HG02981 (cell line): ENCODE data around the gene GPD2.

Source experiments
- ATAC-seq: cut with Tn5 transposase; IDR thresholded peaks from one replicate; pipeline ENCODE4 v1.9.1; 2021; ENCODE audit warnings: mild to moderate bottlenecking, moderate library complexity; ENCODE audit not compliant: unreplicated experiment

GPD2 gene

DNA sequence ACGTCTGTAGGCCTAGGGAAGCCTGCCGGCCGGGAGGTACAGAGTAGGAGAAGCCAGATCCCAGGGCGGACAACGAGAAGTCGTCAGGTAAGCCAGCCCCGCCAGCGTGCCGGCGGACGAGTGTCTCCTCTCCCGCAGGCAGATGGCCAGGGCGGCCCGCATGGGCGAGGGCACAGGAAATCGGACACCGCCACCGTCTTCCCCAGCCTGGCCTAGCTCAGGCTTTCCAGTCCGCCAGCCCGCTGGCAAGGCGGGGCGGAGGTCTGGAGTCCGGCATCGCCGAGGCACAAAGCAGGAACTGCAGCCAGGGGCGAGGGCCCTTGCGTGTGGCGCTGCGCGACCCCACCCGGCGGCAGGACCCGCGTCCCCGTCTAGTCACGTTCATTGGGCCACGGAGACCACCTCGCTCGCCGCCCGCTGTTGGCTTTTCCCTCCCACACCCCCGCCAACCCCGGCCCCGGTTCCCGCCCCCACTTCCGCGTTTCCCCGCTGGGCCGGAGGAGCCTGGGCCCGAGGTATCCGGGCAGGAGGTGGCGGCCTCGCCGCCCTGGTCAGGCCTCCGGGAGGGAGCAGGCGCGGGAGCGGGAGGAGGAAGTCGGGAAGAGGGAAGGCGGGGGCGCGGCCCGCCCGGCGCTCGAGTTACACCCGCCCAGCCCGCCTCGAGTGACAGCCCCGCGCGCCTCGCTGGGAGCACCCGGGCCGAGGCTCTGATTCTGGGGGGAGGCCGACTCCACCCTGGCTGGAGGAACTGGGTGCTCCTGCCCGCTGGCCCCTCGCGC is at the start of gene GPD2:
TSS of gene GPD2 (plus strand) at position 662 of the 779 bp plus-strand sequence. CDS start 39,727 bp downstream, outside the sequence.
- peak; percentile 47 for ATAC-seq

DNA sequence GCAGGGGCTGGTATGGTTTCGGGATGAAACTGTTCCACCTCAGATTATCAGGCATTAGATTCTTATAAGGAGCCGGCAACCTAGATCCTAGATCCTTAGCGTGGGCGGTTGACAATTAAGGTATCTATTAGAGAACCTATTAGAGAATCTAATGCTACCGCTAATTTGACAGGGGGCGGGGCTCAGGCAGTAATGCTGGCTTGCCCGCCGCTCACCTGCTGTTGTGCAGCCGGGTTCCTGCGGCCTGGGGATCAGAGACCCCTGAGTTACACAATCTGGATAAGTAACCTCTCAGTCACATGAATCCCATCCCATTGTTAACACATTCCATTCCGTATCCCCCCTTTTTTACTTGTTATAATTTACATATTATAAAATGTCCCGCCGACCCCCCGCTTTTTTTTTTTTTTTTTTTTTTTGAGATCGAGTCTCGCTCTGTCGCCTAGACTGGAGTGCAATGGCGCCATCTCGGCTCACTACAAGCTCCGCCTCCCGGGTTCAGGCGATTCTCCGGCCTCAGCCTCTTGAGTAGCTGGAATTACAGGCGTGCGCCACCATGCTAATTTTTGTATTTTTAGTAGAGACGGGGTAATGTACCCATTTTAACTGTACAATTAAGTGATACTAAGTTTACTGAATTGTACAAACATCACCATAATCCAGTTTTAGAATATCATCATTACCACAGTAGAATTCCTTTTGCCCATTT is 42.0 kb upstream of the GPD2 start:
- ATAC-seq: no peak

DNA sequence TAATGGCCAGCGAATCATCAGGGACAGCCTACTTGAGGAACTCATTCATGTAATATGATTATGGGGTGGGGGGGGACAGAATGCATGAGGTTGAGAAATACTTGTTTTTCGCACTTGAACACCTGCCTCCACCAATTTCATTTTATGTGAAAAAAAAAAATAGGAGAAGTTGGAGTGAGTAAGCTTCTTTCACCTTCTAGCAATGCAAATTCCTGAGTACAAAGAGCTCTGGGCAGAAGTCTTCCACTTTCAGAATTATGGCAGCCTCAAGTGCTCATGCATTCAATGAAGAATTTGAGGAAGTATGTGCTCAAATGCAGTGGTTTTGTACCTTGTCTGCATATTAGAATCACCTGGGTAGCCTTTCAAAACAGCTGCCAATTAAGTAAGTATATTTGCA is 40.1 kb upstream of the GPD2 start:
- no peak for ATAC-seq

DNA sequence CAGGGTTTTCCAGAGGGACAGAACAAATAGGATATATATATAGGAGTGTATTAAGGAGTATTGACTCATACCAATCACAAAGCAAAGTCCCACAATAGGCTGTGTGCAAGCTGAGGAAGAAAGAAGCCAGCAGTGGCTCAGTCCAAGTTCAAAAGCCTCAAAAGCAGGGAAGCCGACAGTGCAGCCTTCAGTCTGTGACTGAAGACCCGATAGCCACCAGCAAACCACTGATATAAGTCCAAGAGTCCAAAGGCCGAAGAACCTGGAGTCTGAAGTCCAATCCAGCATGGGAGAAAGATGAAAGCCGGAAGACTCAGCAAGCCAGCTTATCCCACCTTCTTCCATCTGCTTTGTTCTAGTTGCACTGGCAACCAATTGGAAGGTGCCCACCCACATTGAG is 39.0 kb upstream of the GPD2 start:
- no peak for ATAC-seq

- no peak for ATAC-seq
Measured at GRCh38 chr2:156398176-156398575, 38.0 kb upstream of the GPD2 start.

DNA sequence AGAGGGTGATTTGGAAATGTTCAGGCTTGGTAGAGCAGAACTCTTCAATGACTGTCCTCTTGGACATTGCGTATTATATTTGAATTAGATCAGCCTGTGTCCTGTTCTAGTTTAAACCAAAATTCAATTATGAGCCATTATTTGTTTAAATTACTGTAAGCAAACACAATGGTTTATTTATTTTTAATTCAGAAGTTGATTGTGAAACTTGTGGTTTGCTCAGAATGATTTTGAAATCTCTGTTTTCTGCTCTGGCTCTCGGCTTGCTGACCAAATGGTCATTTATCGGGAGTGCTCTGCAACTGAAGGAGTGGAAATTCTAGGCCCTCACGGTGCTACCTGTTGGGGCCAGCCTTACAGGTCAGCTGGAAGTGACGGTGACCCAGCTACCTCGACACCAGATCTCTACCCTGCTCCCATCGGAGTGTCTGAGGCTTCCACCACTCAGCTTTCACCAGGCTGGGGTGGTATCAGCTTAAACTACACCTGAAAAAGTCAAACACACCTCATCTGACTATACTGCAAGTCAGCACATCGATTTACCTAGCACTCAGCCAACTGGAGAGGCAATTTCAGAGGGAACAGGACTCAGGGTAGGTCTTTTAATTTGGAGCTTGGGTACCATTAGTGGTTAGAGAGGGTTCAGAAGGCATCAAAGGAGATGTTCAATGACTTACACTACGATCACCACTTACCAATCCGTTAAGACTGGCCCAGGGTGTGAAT is 36.8 kb upstream of the GPD2 start:
- no peak for ATAC-seq

GRCh38 chr2:156399950-156400705 is 36.1 kb upstream of the GPD2 start:
- peak; percentile 30 for ATAC-seq

DNA sequence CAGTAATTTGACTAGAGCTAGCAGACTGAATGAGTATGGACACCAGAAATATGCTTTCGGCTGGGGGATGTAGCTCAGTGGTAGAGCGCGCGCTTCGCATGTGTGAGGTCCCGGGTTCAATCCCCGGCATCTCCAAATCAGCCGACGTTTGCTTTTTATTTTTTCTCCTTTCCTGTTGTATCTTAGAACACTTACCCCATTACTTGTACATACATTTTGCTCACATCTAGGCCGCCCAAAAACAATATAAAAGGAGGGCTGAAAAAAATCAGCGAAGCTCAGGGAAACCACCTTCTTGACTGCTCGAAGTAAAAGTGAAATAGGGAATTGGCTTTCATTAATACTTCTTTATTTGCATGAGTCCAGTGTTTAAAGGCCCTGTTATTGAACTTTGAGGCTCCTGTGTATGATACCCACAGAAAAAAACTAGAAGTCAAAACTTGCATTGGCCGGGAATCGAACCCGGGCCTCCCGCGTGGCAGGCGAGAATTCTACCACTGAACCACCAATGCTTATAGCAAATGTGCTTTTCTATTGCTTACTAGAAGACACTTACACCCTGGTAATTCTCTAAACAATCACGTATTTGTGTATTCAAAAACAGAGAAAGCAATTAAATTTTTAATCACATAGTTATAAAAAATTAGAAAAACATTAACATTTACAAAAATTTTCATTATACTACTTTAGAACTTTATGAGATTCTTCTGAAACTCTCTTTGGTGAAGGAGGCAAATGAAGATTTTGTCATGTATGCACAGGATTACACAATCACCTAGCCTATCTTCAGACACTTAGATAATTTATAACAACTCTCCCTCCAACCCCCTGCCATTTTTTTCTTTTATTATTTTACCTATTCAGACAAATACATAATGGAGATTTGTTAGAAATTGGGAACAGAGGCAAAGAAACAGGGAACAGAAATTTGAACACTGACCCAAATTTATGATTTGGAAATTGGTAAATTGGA is 35.2 kb upstream of the GPD2 start:
- ATAC-seq: peak; percentile 59

- no peak for ATAC-seq
Measured at GRCh38 chr2:156401861-156402260, 34.3 kb upstream of the GPD2 start.

DNA sequence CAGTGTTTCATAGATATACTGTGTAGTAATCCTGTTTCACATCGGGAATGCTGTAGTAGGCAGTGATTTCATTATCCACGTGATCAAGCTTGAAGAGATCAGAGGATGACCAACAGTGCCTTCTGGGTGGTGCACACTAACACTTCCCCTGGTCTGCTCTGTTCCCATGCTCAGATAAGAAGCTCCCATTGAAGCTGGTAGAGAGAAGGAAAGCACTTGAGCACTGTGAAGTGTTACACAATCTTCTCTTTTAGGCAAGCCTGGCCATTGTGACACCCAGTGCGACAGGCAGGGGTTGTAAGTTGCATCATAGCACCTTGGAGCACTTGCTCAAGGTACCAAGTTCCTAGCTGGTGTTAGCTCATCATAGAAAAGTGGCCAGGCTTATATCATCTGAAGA is 30.6 kb upstream of the GPD2 start:
- ATAC-seq: no peak

- no peak for ATAC-seq
Measured at GRCh38 chr2:156411835-156412234, 24.3 kb upstream of the GPD2 start.

GRCh38 chr2:156421851-156422250 is 14.3 kb upstream of the GPD2 start:
- ATAC-seq: no peak

DNA sequence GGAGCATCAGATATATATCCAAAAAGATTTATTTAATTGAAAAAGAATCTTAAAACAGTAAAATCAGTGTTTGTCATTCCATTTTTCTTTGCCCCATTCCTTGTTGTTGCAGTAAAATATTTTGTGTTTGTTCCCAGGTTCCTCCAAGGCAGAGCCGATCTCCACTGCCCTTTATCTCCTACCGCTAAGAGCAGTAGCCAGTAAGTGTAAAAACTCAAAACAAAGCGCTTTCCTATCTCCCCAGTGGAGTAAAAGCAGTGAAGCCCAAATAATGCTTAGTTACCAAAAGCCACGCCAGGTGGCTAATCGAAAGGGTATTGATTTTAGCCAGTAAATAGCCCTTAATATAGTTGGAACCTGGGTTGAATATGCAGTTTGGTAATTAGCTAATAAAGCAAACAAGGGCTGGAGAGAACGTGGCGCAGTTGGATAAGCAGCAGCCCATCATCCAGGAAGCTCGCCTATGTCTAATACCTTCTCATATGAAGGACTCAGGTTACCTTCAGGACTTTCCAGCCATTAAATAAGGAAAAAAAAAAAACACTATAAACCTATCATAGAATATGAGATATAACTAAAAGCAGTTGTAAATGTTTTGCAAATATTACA is 12.4 kb upstream of the GPD2 start:
- ATAC-seq: no peak

GRCh38 chr2:156427074-156427473 is 9.1 kb upstream of the GPD2 start:
- ATAC-seq: no peak

GRCh38 chr2:156429211-156429610 is 7.0 kb upstream of the GPD2 start:
- ATAC-seq: no peak

DNA sequence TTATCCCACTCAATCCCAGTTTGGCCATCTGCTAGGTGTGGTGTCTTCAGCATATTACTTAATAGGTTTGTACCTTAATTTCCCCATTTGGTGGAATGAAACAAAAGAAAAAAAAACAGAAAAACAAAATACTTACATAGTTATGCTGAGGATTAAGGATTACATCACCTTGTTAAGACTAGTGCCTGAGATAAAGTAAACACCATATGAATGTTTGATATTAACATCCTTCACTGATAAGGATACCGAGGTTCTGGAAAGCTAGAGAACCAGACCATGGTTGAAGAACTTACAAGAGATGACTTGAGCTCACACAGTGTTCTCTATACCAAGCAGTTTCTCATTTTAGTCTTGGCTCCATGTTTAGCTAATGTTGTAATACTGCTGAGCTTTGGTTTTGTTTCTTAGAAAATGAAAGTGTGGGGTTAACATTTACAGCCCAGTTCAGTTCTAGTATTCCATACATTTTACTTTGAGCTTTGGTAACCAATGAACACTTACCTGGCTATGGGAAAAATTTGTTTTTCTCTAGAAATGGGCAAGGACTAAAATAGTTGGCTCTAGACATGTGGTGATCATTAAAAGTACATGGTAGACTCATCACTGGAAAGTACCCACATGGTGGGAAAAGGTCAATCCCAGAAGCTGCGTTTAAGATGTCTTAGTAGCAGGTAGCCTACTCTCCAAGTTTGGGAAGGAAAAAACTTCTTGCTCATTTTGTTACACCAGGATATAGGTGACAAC is 5.8 kb upstream of the GPD2 start:
- peak; percentile 12 for ATAC-seq

GRCh38 chr2:156430980-156431358 is 5.2 kb upstream of the GPD2 start:
- peak; percentile 64 for ATAC-seq

GRCh38 chr2:156434461-156435291 is 1.5 kb upstream of the GPD2 start:
- ATAC-seq: no peak
